NB4 (cell line): ENCODE data around the gene TMEM258.

Source experiments
- DNase-seq: peaks from one replicate; pipeline ENCODE4 v3.0.0; 2010; ENCODE audit warnings: low read depth
- H3K4me3 ChIP-seq: one replicate; pipeline ENCODE4 v1.5.1; 2011; ENCODE audit warnings: mild to moderate bottlenecking, low read depth, low read length, moderate library complexity
- MYC ChIP-seq: IDR thresholded peaks from 2 replicates; pipeline ENCODE4 v1.6.1; 2011; ENCODE audit warnings: low read depth, low read length
- POLR2A ChIP-seq: IDR thresholded peaks from 2 replicates; pipeline ENCODE4 v1.6.1; 2011; ENCODE audit warnings: mild to moderate bottlenecking; ENCODE audit not compliant: insufficient read length; ENCODE audit errors: extremely low read depth
- TF ChIP-seq, protein P1 (sequence below): IDR thresholded peaks from 2 replicates; pipeline ENCODE4 v1.6.1; 2011; ENCODE audit warnings: low read depth, low read length
- TF ChIP-seq, protein P2 (sequence below): IDR thresholded peaks from one replicate; pipeline ENCODE4 v1.5.1; 2012; ENCODE audit warnings: low read depth, low read length

TMEM258 gene

DNA sequence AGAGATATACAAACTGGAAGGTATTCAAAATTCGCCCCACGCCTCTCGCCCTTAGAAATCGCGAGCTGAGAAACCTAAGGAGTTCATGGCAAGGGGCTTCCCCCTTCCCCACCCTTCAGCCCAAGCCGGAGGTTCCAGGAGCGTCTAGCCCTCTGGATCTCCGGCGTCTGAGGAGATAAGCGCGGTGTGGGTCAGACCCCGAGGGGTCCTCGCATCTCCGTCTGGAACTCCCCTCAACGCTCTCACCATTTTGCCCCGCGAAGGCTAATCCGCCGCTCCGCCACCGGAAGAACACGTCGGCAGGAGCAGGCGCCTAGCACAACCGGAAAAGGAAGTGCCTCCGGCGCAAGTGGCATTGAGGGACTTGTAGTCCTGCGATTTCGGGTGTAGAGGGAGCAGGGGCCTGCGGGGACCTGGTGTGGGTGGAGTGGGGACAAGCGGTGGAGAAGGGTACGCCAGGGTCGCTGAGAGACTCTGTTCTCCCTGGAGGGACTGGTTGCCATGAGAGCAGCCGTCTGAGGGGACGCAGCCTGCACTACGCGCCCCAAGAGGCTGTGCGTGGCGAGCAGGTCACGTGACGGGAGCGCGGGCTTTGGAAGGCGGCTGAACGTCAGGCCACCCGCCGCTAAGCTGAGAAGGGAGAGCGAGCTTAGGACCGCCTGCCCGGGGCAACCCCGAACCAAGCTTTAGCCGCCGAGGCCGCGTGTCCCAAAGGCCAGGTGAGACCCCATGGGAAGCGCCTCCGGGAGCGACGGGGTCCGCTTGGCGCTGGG is at the start of gene TMEM258, which contains the start of gene FEN1:
TSS of gene TMEM258 (minus strand) at position 290 of the 773 bp plus-strand sequence. CDS start at position 249, 41 bp downstream.
TSS of gene FEN1 (plus strand) at position 602 of the 773 bp plus-strand sequence. CDS start 2,451 bp downstream, outside the sequence.
- H3K4me3 ChIP-seq = peak within 1 kb of the TSS; percentile 88
- TF ChIP-seq, protein P1, sequence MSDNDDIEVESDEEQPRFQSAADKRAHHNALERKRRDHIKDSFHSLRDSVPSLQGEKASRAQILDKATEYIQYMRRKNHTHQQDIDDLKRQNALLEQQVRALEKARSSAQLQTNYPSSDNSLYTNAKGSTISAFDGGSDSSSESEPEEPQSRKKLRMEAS = peak; percentile 91
- TF ChIP-seq POLR2A (peak; percentile 96), MYC (peak; percentile 72)
- TF ChIP-seq, protein P2, sequence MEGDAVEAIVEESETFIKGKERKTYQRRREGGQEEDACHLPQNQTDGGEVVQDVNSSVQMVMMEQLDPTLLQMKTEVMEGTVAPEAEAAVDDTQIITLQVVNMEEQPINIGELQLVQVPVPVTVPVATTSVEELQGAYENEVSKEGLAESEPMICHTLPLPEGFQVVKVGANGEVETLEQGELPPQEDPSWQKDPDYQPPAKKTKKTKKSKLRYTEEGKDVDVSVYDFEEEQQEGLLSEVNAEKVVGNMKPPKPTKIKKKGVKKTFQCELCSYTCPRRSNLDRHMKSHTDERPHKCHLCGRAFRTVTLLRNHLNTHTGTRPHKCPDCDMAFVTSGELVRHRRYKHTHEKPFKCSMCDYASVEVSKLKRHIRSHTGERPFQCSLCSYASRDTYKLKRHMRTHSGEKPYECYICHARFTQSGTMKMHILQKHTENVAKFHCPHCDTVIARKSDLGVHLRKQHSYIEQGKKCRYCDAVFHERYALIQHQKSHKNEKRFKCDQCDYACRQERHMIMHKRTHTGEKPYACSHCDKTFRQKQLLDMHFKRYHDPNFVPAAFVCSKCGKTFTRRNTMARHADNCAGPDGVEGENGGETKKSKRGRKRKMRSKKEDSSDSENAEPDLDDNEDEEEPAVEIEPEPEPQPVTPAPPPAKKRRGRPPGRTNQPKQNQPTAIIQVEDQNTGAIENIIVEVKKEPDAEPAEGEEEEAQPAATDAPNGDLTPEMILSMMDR = no peak
- DNase-seq = peak; percentile 95

DNA sequence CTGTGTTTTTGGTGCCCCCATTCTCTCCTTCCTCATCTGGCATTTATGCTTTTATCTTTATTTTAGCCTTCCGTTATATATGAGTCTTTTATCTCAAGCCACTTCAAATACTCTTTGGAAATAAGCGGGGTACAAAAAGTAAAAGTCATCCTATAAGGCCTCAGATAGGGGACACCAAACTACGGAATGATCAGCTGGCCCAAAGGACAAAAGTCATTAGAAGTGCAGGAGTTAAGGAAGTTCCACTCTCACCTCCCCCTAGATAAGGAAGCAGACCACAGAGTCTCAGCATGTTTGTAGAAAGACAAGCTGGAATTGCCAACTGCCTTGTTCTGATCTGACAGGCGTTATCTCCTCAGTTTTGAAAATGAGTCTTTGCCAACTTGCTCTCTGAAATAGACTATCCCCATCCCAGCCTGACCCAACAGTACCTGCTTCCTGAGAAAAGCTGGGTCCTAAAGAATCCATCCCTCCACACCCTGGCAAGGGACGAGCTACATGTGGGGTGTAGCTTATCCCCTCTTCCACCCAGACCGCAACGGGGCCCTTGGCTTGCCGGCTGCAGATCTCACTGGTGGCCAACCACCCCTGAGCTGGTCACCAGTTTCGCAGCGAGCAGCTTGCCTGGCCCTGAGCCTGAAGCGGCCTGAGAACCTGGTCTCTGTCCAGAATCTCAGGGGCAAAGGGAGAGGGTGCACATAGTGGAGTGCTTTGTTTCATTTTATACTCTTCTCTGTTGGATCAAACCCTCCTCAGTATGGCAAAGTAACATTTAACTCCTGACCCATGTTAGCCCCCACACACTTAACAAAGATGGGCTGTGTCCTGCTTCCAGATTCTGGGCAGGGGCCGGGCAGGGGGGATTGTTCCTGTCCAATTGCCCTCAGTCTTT is 49.5 kb upstream of the TMEM258 start:
- DNase-seq = no peak
- no peak for TF ChIP-seq POLR2A
- TF ChIP-seq, protein P1 = no peak
- TF ChIP-seq MYC = no peak
- TF ChIP-seq, protein P2 = no peak
- H3K4me3 ChIP-seq = no peak overlapping the region

DNA sequence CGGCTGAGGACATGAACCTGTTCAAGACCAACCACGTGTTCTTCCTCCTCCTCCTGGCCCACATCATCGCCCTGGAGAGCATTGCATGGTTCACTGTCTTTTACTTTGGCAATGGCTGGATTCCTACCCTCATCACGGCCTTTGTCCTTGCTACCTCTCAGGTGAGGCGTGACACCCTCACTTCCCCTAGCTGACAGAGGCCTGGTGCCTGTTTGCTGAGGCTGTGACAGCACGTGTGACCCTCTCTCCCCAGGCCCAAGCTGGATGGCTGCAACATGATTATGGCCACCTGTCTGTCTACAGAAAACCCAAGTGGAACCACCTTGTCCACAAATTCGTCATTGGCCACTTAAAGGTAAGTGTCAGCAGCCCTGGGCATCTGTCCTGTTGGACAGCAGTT is 48.0 kb upstream of the TMEM258 start:
- no peak for DNase-seq
- H3K4me3 ChIP-seq = no peak overlapping the region
- TF ChIP-seq, protein P2 = no peak
- TF ChIP-seq MYC (no peak), POLR2A (no peak)
- TF ChIP-seq, protein P1 = no peak

DNA sequence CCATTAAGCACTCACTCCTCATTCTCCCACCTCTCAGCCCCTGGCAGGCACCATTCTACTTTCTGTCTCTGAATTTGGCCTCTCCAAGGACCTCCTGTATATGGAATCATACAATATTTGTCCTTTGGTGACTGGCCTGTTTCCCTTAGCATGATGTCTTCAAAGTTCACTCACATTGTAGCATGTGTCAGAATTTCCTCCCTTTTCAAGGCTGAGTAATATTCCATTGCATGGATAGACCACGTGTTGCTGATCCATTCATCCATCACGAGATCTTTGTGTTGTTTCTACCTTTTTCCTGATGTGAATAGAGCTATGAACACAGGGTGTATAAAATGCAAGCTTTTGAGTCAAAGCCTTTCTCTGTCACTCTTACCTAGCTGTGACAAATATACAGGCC is 47.3 kb upstream of the TMEM258 start:
- TF ChIP-seq, protein P1 = no peak
- TF ChIP-seq MYC (no peak), POLR2A (no peak)
- TF ChIP-seq, protein P2 = no peak
- H3K4me3 ChIP-seq = no peak overlapping the region
- no peak for DNase-seq

DNA sequence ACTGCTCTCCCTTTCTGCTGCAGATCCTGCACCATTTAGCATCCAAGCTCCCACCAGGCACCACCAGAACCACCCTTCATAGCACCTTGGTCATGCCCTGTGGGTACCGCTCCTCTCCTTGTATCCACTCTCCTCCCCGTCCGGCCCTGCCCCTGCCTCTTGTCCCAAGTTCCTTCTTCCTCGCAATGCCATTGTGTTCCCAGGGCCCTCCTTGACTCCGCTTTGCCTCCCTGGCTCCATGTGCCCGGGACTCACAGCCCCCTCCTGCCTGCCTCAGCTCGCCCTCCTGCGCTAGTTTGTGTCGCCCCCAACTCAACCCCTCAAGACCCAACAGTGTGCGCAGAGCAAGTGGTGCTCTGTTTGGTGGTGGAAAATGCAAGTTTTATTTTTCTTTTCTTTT is 46.5 kb upstream of the TMEM258 start:
- DNase-seq = no peak
- no peak overlapping the region for H3K4me3 ChIP-seq
- TF ChIP-seq, protein P1 = no peak
- TF ChIP-seq POLR2A = no peak
- TF ChIP-seq, protein P2 = no peak
- no peak for TF ChIP-seq MYC
